Central memory CD8-positive, alpha-beta T cell (primary cell): Measurements from ENCODE around the gene SECISBP2.
A peak's percentile ranks its signal among the peaks of the same experiment; 100 is the strongest.

ENCODE experiments used
- ATAC-seq: fragments of 150-1000 bp; cut with Tn5 transposase; replicated peaks from 2 replicates; pipeline ENCODE4 v1.10.0; 2022; ENCODE audit warnings: mild to moderate bottlenecking, moderate FRiP score, moderate number of reproducible peaks; ENCODE audit not compliant: poor library complexity, severe bottlenecking; ENCODE audit errors: extremely low read depth
- DNase-seq, 2 donors: peaks; one replicate each; pipeline ENCODE4 v3.0.0; 2021; ENCODE audit warnings: low spot score in 2 of 2
- H3K27ac Mint-ChIP-seq: one replicate; pipeline ENCODE4 v1.8.0; 2022; ENCODE audit warnings: low read depth, mild to moderate bottlenecking, moderate library complexity, mixed read lengths
- H3K27me3 Mint-ChIP-seq: one replicate; pipeline ENCODE4 v1.8.0; 2022; ENCODE audit warnings: mixed read lengths
- H3K36me3 Mint-ChIP-seq: one replicate; pipeline ENCODE4 v1.8.0; 2022; ENCODE audit warnings: mild to moderate bottlenecking, moderate library complexity, mixed read lengths; ENCODE audit not compliant: insufficient read depth
- H3K4me1 Mint-ChIP-seq: one replicate; pipeline ENCODE4 v1.8.0; 2022; ENCODE audit warnings: mixed read lengths
- H3K4me3 Mint-ChIP-seq: one replicate; pipeline ENCODE4 v1.8.0; 2022; ENCODE audit warnings: mild to moderate bottlenecking, moderate library complexity, mixed read lengths
- H3K9me3 Mint-ChIP-seq: one replicate; pipeline ENCODE4 v1.8.0; 2022; ENCODE audit warnings: mixed read lengths

The SECISBP2 gene

DNA sequence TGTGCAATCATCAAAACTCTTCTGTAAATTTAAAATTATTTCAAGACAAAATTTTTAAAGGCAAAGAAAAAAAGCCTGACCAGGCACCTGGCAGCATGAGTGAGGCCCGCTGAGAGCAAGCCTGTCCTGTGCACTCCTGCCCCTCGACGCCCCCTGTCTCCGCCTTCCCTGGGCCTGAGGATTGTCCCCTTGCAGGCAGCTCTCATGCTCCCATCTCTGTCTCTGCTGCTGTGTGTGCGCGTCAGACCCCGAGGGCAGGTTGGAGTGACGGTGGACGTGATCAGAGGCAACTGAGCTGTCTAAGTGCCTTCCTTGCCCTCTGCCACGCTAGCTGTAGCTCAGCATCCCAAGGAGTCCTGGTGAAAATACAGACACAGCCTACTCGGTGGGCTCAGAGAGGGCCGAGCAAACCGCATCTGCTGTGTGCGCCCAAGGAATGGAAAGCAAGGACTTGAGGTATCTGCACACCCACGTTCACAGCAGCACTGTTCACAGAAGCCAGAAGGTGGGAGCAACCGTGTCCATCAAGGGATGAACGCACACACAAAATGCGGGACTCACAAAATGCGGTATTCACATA is 65.5 kb downstream of the SECISBP2 start:
- no peaks in the 10 kb centered on the region for H3K9me3 Mint-ChIP-seq
- no peaks in the 10 kb centered on the region for H3K27me3 Mint-ChIP-seq
- no peak overlapping the region for H3K4me3 Mint-ChIP-seq
- H3K27ac Mint-ChIP-seq, result peak overlapping the region; percentile 84
- ATAC-seq (no peak), DNase-seq (no peak)
- peaks cover 78% of the 10 kb centered on the region for H3K36me3 Mint-ChIP-seq
- H3K4me1 Mint-ChIP-seq, result peaks cover 15% of the 10 kb centered on the region

DNA sequence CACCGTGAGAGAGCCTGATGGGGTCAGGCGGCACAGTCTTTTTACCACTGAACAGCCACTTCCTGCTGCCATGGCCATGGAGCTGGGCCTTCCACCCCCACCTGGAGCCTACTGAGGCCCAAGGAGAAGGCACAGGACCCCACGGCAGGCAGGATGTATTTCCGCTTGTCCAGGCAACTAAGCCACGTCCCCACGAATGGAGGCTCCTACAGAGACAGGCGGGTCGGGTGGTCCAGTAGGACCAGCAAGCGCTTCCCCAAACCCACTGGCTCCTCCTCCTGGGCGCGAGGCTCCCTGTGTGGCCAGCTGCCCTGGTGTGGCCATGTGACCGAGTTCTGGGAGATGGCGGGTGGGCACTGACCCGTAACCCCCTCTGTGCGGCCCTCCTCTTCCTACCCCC is 66.5 kb downstream of the SECISBP2 start:
- Mint-ChIP-seq H3K27me3 (no peaks in the 10 kb centered on the region), H3K4me3 (no peak overlapping the region), H3K9me3 (no peaks in the 10 kb centered on the region), H3K4me1 (peaks cover 13% of the 10 kb centered on the region), H3K27ac (peak overlapping the region; percentile 83), H3K36me3 (peaks cover 78% of the 10 kb centered on the region)
- DNase-seq, result no peak
- no peak for ATAC-seq

DNA sequence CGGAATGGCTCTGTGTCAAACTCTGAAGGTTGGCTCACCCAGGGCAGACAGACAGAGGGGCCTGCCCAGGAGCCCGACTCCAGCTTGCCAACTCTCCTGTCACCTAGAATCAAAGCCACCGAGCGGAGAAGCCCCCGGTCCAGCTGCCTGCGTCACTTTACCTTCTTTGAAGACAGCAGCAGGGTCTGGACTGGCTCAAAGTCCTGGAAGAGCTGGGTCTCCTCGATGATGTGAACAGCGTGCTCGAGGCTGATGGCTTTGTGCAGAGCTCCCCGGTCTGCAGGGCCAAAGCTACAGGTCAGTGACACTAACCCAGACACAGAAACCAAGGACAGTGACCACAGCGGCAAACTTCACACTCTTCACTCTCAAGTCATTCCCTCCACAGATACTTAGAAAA is 67.9 kb downstream of the SECISBP2 start:
- Mint-ChIP-seq H3K36me3 (peaks cover 78% of the 10 kb centered on the region), H3K27me3 (no peaks in the 10 kb centered on the region), H3K4me1 (peaks cover 13% of the 10 kb centered on the region), H3K27ac (no peak overlapping the region), H3K4me3 (no peak overlapping the region), H3K9me3 (no peaks in the 10 kb centered on the region)
- ATAC-seq (no peak), DNase-seq (no peak)

DNA sequence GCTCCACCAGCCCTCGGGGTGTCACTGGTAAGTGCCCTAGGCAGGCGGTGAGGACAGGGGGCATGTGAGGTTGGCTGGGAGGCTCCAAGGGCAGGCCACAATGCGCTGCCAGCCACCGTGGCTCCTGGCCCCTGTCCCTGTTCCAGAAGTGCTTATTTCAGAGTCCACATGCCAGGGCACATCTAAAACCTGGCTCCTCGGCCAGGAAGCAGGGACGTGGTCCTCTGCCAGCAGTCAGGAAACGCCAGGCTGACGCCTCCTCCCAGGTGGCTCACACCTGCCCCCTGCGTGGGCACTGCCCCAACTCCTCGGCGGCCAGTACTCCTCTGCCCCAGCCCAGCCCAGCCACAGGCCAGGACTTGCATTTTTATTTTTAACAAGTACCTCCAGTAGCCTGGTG is 68.5 kb downstream of the SECISBP2 start:
- H3K27ac Mint-ChIP-seq, result no peak overlapping the region
- no peaks in the 10 kb centered on the region for H3K27me3 Mint-ChIP-seq
- H3K36me3 Mint-ChIP-seq, result peaks cover 78% of the 10 kb centered on the region
- DNase-seq (no peak), ATAC-seq (no peak)
- no peak overlapping the region for H3K4me3 Mint-ChIP-seq
- H3K4me1 Mint-ChIP-seq, result peaks cover 13% of the 10 kb centered on the region
- no peaks in the 10 kb centered on the region for H3K9me3 Mint-ChIP-seq

DNA sequence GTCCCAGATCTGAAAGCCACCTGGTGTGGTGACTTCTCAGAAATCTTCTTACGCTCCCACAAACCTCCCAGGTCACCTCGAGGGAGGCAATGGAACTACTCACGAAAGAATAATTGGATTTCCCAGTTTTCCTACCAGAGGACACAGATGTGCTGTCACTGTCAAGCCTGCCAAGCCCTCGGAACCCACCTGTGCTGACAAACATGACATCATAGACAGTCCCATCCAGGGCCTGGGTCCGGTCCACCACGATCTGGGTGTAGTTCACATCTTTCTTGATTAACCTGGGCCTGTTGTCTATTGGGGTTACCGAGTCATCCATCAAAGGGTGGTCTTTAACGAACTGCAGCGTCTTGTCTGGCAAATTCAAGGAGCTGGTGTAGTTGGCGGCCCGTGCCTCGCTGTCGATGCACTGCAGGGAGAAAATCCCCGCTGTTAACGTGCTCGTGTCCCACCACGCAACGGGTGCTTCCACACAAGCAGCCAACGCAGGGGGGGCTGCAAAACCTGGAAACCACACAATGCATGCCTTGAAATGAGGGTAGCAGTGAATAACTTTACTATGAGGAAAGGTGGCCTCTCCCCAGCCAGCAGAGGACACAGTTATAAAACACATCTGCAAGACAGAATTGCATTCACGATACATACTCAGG is 69.0 kb downstream of the SECISBP2 start:
- DNase-seq, result no peak
- ATAC-seq, result no peak
- no peaks in the 10 kb centered on the region for H3K9me3 Mint-ChIP-seq
- no peak overlapping the region for H3K4me3 Mint-ChIP-seq
- H3K27me3 Mint-ChIP-seq, result no peaks in the 10 kb centered on the region
- no peak overlapping the region for H3K27ac Mint-ChIP-seq
- H3K4me1 Mint-ChIP-seq, result peaks cover 13% of the 10 kb centered on the region
- peaks cover 82% of the 10 kb centered on the region for H3K36me3 Mint-ChIP-seq

DNA sequence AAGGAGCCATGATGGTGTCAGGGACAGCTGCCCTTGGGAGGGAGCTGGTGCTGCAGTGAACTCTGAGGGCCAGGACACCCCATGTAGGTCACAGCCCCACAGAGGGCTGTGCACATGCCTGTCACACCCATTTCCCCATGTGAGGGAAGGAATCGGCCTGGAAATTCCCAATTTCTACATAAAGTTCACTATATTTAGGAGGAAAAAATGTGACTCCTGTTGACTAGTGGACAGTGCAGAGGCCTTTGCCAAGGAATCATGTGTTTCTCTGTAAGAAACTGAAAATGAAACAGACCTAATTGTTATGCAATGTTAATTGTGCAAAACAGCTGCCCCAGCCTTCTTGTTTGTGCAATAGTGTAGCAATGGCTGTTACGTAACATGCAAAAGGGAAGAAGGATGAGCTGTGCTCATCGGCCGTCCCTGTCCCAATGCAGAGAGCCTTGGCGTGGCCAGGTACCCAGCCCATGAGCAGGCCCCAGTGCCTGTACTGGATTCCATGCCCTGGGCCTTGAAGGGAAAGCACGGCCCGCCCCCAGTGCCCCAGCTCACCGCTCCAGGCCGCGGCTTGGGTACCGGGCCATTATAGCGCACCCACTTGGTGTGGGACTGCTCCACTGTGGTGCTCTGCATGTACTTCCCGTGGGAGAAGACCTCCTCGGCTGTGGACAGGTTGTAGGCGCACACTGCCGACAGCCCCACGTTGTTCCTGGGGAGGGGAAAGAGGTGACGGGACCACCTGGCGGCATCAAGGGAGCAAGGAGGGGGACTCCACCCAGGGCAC is 70.0 kb downstream of the SECISBP2 start:
- no peak overlapping the region for H3K4me3 Mint-ChIP-seq
- DNase-seq, result no peak
- no peaks in the 10 kb centered on the region for H3K27me3 Mint-ChIP-seq
- no peaks in the 10 kb centered on the region for H3K9me3 Mint-ChIP-seq
- H3K4me1 Mint-ChIP-seq, result peaks cover 8% of the 10 kb centered on the region
- H3K36me3 Mint-ChIP-seq, result peaks cover 85% of the 10 kb centered on the region
- no peak overlapping the region for H3K27ac Mint-ChIP-seq
- ATAC-seq, result no peak

DNA sequence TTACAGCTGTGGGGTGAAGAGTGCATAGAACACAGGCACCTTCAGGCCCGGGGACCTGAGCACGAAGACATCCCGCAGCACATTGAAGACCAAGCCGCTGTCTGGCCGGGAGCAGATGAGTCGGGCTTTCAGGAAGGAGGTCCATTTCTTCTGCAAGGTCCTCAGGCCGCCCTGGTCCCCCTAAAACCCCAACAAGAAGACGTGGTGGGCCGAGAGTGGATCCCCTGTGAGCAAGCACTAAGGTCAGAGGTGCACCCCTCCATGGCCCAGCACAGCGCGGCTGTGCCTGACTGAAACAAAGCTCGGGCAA is 70.5 kb downstream of the SECISBP2 start:
- Mint-ChIP-seq H3K36me3 (peaks cover 85% of the 10 kb centered on the region), H3K4me3 (no peak overlapping the region)

DNA sequence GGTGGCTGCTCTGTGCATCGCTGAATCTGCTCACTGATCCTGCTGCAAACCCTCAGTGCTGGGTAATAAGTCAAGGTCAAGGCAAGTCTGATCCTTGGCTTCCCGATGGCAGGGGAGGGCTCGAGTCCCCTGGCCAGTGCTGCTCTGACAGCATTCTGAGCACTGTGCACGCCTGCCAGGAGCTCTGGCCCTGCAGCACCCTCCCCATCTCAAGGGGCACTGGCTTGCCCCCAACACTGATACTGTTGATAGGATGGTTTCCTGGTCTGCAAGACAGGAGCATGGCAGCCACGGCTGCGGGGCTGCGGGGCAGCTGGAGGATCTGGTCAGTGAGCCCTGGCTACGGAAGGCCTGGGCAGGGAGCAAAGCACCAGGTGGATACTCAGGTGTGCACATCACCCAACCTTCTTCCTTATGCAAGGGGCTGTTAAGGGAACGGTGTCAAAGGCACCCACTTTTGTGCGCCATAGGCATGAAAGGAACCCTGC is 71.8 kb downstream of the SECISBP2 start:
- H3K4me1 Mint-ChIP-seq, result peaks cover 9% of the 10 kb centered on the region
- H3K9me3 Mint-ChIP-seq, result no peaks in the 10 kb centered on the region
- peaks cover 86% of the 10 kb centered on the region for H3K36me3 Mint-ChIP-seq
- no peak for DNase-seq
- no peaks in the 10 kb centered on the region for H3K27me3 Mint-ChIP-seq
- no peak for ATAC-seq
- no peak overlapping the region for H3K4me3 Mint-ChIP-seq
- H3K27ac Mint-ChIP-seq, result peak overlapping the region; percentile 59

More for the DNA sequence above, 70.5 kb downstream of the SECISBP2 start:
- Mint-ChIP-seq H3K27me3 (no peaks in the 10 kb centered on the region), H3K4me1 (peaks cover 9% of the 10 kb centered on the region), H3K9me3 (no peaks in the 10 kb centered on the region), H3K27ac (no peak overlapping the region)
- DNase-seq, result no peak
- ATAC-seq, result no peak

DNA sequence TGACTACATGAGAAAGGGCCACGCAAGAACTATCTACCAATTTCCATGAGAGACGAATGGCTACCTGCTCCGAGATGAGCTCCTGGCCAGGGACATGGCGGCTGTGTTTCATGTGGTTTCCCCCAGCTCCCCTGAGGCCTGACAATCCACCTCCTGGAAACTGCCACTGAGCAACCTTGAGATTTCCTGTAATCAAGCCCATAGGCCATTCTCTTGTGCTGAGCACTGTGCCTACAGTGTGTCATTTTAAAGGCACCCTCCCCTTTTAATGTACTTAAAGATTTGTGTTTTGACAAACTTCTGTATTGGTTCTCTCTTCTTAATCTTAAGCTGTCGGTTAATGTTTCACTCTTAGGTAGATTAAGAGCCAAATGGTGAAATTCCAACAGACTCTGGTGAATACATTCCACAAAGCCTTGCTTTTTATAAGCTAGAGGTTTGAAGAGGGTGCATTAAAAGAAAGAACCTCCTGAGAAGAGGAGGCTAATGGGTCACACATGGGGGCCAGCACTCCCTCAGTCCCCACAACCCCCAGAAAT is 72.3 kb downstream of the SECISBP2 start:
- no peak for ATAC-seq
- Mint-ChIP-seq H3K27me3 (no peaks in the 10 kb centered on the region), H3K27ac (peak overlapping the region; percentile 59), H3K36me3 (peaks cover 86% of the 10 kb centered on the region), H3K9me3 (no peaks in the 10 kb centered on the region), H3K4me1 (peaks cover 9% of the 10 kb centered on the region), H3K4me3 (no peak overlapping the region)
- DNase-seq, result no peak

DNA sequence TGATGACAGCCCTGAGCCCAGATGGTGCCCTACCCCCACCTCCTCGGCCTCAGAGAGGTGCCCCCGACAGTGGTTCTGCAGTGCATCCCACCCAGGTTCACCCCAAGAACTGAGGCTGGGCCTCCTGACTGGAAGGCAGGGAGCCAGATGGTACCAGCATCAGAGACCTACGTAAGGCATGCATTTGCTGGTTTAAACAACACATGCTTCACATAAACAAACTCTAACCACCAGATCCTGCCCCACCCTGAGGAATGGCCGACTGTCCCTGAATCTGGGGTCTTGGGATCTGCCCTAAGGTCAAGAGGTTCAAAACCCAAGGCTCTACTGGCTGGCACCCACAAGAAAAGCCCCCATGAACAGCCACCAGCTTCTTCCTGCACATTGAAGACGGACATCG is 73.3 kb downstream of the SECISBP2 start:
- ATAC-seq (no peak), DNase-seq (no peak)
- Mint-ChIP-seq H3K27me3 (no peaks in the 10 kb centered on the region), H3K36me3 (peaks cover 87% of the 10 kb centered on the region), H3K4me1 (peaks cover 9% of the 10 kb centered on the region), H3K27ac (no peak overlapping the region), H3K4me3 (no peak overlapping the region), H3K9me3 (no peaks in the 10 kb centered on the region)

DNA sequence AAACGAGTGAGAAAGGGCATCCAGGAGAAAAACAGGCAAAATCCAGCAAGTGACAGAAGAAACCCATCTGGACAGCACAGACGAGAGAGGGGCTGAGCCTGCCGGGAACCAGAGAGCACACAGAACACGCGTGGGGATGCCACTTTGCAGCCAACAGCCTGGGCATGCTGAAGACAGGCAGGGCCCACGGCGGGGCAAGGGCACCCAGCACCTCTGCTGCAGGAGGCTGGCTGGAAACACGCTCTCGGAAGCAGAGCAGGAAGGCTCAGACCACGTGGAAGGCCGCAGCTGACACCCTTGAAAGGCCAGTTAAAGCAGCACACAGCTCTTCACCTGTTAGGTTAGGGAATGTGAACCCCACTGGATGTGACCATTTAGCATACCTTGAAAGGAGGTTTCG is 76.1 kb downstream of the SECISBP2 start:
- H3K36me3 Mint-ChIP-seq, result peaks cover 90% of the 10 kb centered on the region
- peak overlapping the region; percentile 78 for H3K27ac Mint-ChIP-seq

DNA sequence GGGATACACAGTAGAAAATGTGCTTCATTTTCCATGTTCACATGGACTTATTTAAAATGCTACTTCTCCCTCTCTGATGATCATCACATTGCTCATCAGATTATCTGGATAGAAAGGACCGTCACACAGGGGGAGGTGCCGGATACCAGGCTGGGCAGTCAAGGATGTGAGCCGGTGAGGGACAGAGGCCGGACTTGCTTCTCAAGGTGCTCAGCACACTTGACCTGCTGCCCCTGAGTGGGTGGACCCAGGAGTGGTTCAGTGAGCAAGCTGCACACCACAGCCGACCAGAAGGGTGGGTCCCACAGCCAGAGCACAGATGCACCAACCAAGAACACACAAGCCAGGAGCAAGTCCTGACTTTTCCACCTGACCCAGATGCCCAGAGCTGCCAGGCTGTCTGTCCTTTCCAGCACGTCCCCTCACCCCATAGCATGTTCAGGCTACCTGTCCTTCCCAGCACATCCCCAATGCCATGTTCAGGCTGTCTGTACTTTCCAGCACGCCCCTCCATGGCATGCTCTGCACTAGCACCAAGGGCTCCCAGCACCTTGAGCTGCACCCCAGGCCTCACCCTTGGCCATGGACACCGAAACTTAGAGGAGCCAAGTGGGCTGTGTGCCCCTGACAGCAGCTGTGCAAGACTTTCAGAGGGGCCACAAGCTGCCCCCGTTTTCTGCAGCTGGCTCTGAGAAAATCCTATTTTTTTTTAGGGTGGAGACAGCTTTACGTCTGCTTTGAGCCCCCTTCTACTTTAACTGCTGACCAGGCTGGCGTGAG is 77.8 kb downstream of the SECISBP2 start:
- Mint-ChIP-seq H3K4me3 (no peak overlapping the region), H3K4me1 (peaks cover 27% of the 10 kb centered on the region), H3K27me3 (no peaks in the 10 kb centered on the region), H3K9me3 (no peaks in the 10 kb centered on the region), H3K27ac (no peak overlapping the region), H3K36me3 (peaks cover 90% of the 10 kb centered on the region)
- ATAC-seq, result no peak
- no peak for DNase-seq

More for the DNA sequence above, 76.1 kb downstream of the SECISBP2 start:
- no peaks in the 10 kb centered on the region for H3K27me3 Mint-ChIP-seq
- DNase-seq (no peak), ATAC-seq (no peak)
- no peak overlapping the region for H3K4me3 Mint-ChIP-seq
- H3K9me3 Mint-ChIP-seq, result no peaks in the 10 kb centered on the region
- H3K4me1 Mint-ChIP-seq, result peaks cover 13% of the 10 kb centered on the region
